Right lobe of liver (tissue), 4 donors: ENCODE data around the gene PDF.

ENCODE experiments used
- POLR2A ChIP-seq: fragments of 450-650 bp; IDR thresholded peaks from one replicate; pipeline ENCODE4 v1.6.1; 2017; ENCODE audit warnings: antibody characterized with exemption, mild to moderate bottlenecking
- TF ChIP-seq, protein P1 (sequence below), 4 donors: fragments of 200-600 bp in 3 of 4; fragments of 450-650 bp in 1 of 4; IDR thresholded peaks; one replicate each; pipeline versions ENCODE4 v1.5.1 to v1.8.0; 2016 to 2022; ENCODE audit warnings: antibody characterized with exemption in 4 of 4, mild to moderate bottlenecking in 2 of 4
- donor health status: DM: no; HTN: no; CAD: no.
- donor health status: DM: no; HTN: no; CAD: no.
- donor health status: DM: no; HTN: yes; CAD: no.

DNA sequence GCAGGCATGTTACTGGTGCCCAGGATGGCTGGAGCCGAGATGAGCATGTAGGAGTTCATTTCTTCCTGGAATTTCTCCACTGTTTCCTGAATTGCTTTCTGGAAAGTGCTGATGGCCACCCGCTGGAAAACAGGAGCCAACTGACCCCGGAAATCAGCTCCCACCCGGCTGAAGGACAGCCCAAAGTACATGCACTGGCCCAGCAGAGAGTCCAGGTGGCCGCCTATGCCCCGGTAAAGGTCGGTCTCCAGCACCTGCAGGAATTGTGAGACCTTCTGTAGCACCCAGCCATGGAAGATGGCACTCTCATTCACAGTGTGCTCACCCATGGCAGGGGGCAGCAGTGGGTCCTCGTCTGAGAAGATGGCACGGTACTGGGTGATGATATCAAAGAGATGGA lies 4.3 kb upstream of the PDF start:
- TF ChIP-seq, protein P1, sequence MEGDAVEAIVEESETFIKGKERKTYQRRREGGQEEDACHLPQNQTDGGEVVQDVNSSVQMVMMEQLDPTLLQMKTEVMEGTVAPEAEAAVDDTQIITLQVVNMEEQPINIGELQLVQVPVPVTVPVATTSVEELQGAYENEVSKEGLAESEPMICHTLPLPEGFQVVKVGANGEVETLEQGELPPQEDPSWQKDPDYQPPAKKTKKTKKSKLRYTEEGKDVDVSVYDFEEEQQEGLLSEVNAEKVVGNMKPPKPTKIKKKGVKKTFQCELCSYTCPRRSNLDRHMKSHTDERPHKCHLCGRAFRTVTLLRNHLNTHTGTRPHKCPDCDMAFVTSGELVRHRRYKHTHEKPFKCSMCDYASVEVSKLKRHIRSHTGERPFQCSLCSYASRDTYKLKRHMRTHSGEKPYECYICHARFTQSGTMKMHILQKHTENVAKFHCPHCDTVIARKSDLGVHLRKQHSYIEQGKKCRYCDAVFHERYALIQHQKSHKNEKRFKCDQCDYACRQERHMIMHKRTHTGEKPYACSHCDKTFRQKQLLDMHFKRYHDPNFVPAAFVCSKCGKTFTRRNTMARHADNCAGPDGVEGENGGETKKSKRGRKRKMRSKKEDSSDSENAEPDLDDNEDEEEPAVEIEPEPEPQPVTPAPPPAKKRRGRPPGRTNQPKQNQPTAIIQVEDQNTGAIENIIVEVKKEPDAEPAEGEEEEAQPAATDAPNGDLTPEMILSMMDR (IDR thresholded peaks at IDR 0.05) = no peak
- TF ChIP-seq POLR2A = no peak
